DND-41 (cell line): ENCODE data around the gene GSG1L.

Experiments
- EZH2 ChIP-seq: IDR thresholded peaks from 3 replicates; pipeline ENCODE4 v1.6.1; 2012; ENCODE audit warnings: borderline replicate concordance, low read depth, mild to moderate bottlenecking, moderate library complexity, low read length, inconsistent platforms; ENCODE audit not compliant: severe bottlenecking
- TF ChIP-seq, protein P1 (sequence below): IDR thresholded peaks from 2 replicates; pipeline ENCODE4 v1.5.1; 2012; ENCODE audit warnings: borderline replicate concordance, low read length, moderate library complexity, mild to moderate bottlenecking; ENCODE audit not compliant: poor library complexity, severe bottlenecking; ENCODE audit errors: extremely low read depth

GRCh38 chr16:27778171-27778925, 285.2 kb downstream of the GSG1L start:
- TF ChIP-seq EZH2: no peak
- TF ChIP-seq, protein P1, sequence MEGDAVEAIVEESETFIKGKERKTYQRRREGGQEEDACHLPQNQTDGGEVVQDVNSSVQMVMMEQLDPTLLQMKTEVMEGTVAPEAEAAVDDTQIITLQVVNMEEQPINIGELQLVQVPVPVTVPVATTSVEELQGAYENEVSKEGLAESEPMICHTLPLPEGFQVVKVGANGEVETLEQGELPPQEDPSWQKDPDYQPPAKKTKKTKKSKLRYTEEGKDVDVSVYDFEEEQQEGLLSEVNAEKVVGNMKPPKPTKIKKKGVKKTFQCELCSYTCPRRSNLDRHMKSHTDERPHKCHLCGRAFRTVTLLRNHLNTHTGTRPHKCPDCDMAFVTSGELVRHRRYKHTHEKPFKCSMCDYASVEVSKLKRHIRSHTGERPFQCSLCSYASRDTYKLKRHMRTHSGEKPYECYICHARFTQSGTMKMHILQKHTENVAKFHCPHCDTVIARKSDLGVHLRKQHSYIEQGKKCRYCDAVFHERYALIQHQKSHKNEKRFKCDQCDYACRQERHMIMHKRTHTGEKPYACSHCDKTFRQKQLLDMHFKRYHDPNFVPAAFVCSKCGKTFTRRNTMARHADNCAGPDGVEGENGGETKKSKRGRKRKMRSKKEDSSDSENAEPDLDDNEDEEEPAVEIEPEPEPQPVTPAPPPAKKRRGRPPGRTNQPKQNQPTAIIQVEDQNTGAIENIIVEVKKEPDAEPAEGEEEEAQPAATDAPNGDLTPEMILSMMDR: no peak
